ENCODE results near the gene TLE1.

Gene TLE1

GRCh38 chr9:81549500-81550206 is 139.7 kb downstream of the TLE1 start:
- no peak for DNase-seq (ENCODE audit: low read depth in 2 of 2)

- no peak for DNase-seq (ENCODE audit: low read depth in 2 of 2)
Measured at GRCh38 chr9:81548911-81549310, 140.4 kb downstream of the TLE1 start.

GRCh38 chr9:81546489-81546888 is 142.9 kb downstream of the TLE1 start:
- no peak for DNase-seq (ENCODE audit: low read depth in 2 of 2)

- no peak for DNase-seq (ENCODE audit: low read depth in 2 of 2)
Measured at GRCh38 chr9:81543695-81544094, 145.7 kb downstream of the TLE1 start.

- no peak for DNase-seq (ENCODE audit: low read depth in 2 of 2)
Measured at GRCh38 chr9:81542118-81542889, 147.0 kb downstream of the TLE1 start.

- no peak for DNase-seq (ENCODE audit: low read depth in 2 of 2)
Measured at GRCh38 chr9:81540142-81540710, 149.1 kb downstream of the TLE1 start.

GRCh38 chr9:81539317-81539716 is 150.0 kb downstream of the TLE1 start:
- no peak for DNase-seq (ENCODE audit: low read depth in 2 of 2)

GRCh38 chr9:81538890-81539289 is 150.5 kb downstream of the TLE1 start:
- no peak for DNase-seq (ENCODE audit: low read depth in 2 of 2)

GRCh38 chr9:81537964-81538363 is 151.4 kb downstream of the TLE1 start:
- DNase-seq (ENCODE audit: low read depth in 2 of 2) = no peak

GRCh38 chr9:81536242-81537025 is 152.9 kb downstream of the TLE1 start:
- DNase-seq (ENCODE audit: low read depth in 2 of 2) = no peak

GRCh38 chr9:81535542-81536241 is 153.7 kb downstream of the TLE1 start:
- DNase-seq (ENCODE audit: low read depth in 2 of 2) = no peak

- no peak for DNase-seq (ENCODE audit: low read depth in 2 of 2)
Measured at GRCh38 chr9:81534138-81534875, 155.0 kb downstream of the TLE1 start.

Data from stimulated activated CD4-positive, alpha-beta T cell treated with anti-CD3 and anti-CD28 coated beads, Interleukin-1b, Interleukin-23, amount 100 ng/mL, for 1 hour (primary cell).